ENCODE results near the gene KIF2C. TPM values are rescaled to one million over a fixed set of nuclear protein-coding genes. Genes with fewer than 3 reads are reported as not detected.
"Not testable (repeated sequence)": the region's sequence is repeated elsewhere in the genome, so short reads cannot be mapped to it uniquely, and the experiment has no call there.

The KIF2C gene
- total and polyA plus RNA-seq, 4 experiments from 2014 or later: 0.16 to 1.5 (median 1.4) TPM; not detected in 1

DNA sequence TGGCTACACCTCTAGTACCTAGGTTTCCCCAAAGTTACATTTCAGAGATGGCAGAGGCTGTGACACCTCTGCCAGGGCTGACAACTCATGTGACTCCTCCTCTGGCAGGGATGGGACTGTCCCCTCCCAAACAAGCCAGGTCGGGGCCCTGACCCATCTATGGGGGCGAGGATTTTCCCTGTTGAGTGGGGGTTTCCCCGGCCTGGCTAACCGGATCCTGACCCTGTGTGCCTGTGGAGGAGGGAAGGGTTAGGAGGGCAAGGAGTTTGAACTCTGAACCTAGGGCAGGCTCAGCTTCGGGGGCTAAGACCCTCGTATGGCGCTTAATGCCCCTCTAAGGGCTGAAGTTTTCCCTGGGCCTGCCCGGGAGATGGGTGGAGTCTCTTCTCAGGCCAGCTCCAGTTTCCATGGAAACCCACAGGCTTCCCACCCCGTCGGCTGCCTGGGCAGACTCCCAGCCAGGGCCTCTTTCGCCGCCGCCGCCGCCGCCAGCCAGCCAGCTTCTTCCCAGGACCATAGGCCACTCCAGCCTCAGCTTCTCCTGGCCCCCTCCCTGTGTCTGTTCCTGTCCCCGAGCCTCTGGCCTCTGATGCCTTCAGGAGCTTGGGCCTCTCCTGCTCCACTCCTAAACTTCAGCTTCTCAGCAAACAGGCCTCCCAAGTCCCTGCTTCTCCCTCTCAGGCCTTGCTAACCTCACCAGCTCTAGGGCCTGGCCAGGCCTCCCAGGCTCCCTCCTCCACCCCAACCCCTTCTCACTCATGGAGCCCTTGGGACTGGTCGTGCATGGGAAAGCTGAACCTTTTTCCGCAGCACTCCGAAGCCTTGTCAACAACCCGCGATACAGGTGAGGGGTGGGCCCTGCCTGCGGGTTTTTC, 68.7 kb downstream of the KIF2C start, which contains the start of gene BTBD19:
Gene BTBD19 (plus strand): TSS at position 461 of the 875 bp plus-strand sequence. CDS start 298 bp downstream, at position 759.
- Mint-ChIP-seq H3K27ac (peak within 1 kb of the TSS; percentile 98 to 100 (median 99)), H3K4me1 (peaks cover 50 to 89% (median 68%) of the 10 kb centered on the region in 4 donors), H3K4me3 (peak within 1 kb of the TSS; percentile 74 to 87 (median 81)), H3K36me3 (peaks cover 21 to 52% of the 10 kb centered on the region in 2 donors), H3K9me3 (peaks cover 0 to 10% (median 0%) of the 10 kb centered on the region in 8 donors), H3K27me3 (no peaks in the 10 kb centered on the region)
- DNase-seq: peak in 4 of 5 donors; percentile 24 to 89 (median 34)
- intact Hi-C loops (cut with micrococcal nuclease): loop anchor here (5.0 to 10.0 kb wide), 2 partner anchors 76 to 777 kb away; partner anchors contain the start of genes NASP and RNU5D-1
- ChIA-PET POLR2A (ENCODE audit: partially characterized antibody) (interaction anchor here (0.6 to 22.2 kb wide), 21 partner anchors 3 to 879 kb away, joined by 3 to 1564 read pairs (median 15); partner anchors contain the start of genes ARMH1, BEST4, BTBD19 and CCDC163), CTCF (ENCODE audit: partially characterized antibody) (interaction anchor here (0.7 to 13.0 kb wide), 12 partner anchors 8 to 204 kb away, joined by 3 to 174 read pairs (median 7); partner anchors contain the start of genes HECTD3, PLK3, RNU5D-1 and UROD)
- peak within 1 kb of the TSS; percentile 98 for H3K27ac ChIP-seq (ENCODE audit: low read depth, low read length)
- H3K9me3 ChIP-seq (ENCODE audit: control insufficient read depth in 1 of 2, low read length in 2 of 2): no peaks in the 10 kb centered on the region
- H3K36me3 ChIP-seq (ENCODE audit: insufficient read depth, low read length): peaks cover 27% of the 10 kb centered on the region
- peaks cover 89% of the 10 kb centered on the region for H3K4me1 ChIP-seq (ENCODE audit: insufficient read depth, low read length)
- peak within 1 kb of the TSS; percentile 41 to 57 for H3K4me3 ChIP-seq (ENCODE audit: low read length in 2 of 2)
- H3K27me3 ChIP-seq (ENCODE audit: insufficient read depth, low read length): no peaks in the 10 kb centered on the region

DNA sequence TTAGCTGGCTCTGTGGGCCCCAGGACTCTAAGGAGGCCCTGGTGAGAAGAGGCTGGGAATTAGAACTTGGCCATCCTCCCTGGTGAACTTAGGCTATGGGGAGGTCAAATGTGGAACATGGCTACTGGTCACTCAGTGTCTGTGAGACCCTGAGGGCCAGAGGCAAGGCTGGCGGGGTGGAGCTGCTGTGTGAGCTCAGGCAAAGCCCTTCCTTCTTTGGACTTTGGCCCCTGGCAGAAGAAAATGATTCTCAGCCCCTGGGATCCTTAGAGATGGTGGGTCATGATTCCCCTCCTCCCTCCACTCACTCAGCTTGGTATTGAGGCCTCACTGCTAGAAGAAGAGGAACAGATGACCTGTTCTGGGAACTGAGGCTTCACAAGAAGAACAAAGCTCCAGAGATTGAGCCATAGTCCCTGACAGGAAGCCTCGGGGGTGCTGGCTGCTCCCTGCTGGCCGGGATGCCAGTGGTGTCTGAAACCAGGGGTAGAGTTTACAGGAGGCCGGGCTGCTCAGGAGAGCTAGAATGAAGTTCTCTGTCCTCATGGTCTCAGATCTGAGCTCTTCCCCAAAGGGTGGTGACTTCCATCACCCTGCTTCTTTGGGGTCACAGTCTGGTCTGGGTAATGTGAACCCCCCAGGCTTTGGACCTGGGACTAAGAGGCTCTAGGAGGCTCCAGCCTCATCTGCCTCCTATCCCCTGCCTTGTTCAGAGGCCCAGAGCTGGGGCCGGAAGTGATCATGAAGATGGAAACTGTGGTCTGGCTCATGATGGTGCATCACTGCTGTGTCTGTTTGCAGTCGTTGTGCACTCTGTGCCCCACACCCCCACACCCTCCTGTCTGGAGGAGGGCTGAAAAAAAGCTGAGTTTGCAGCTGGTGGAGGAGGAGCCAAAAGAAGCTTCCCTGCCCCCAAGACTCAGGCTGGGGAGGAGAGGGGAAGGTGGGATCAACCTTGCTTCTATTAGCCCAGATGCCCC, 69.6 kb downstream of the KIF2C start:
- Mint-ChIP-seq H3K36me3 (peaks cover 16 to 46% of the 10 kb centered on the region in 2 donors), H3K27me3 (no peaks in the 10 kb centered on the region), H3K9me3 (peaks cover 0 to 7% (median 0%) of the 10 kb centered on the region in 8 donors), H3K4me3 (peak overlapping the region; percentile 74 to 87 (median 81)), H3K27ac (peak overlapping the region; percentile 98 to 100 (median 99)), H3K4me1 (peaks cover 49 to 88% (median 66%) of the 10 kb centered on the region in 4 donors)
- H3K27ac ChIP-seq (ENCODE audit: low read depth, low read length): peak overlapping the region; percentile 98
- peaks cover 87% of the 10 kb centered on the region for H3K4me1 ChIP-seq (ENCODE audit: insufficient read depth, low read length)
- CTCF ChIA-PET (ENCODE audit: partially characterized antibody): interaction anchor here (0.7 to 13.0 kb wide), 16 partner anchors 9 to 203 kb away, joined by 3 to 174 read pairs (median 6); partner anchors contain the start of genes HECTD3, PLK3, RNU5D-1 and RPS8
- POLR2A ChIA-PET (ENCODE audit: partially characterized antibody): interaction anchor here (0.9 to 22.2 kb wide), 23 partner anchors 4 to 878 kb away, joined by 3 to 1564 read pairs (median 5); partner anchors contain the start of genes ARMH1, BEST4, BTBD19 and CCDC163
- H3K9me3 ChIP-seq (ENCODE audit: control insufficient read depth in 1 of 2, low read length in 2 of 2): no peaks in the 10 kb centered on the region
- no peaks in the 10 kb centered on the region for H3K27me3 ChIP-seq (ENCODE audit: insufficient read depth, low read length)
- H3K4me3 ChIP-seq (ENCODE audit: low read length in 2 of 2): peak overlapping the region; percentile 6 to 41
- H3K36me3 ChIP-seq (ENCODE audit: insufficient read depth, low read length): peaks cover 18% of the 10 kb centered on the region
- peak; percentile 89 to 97 (median 92) for DNase-seq
- intact Hi-C loops (cut with micrococcal nuclease): loop anchor here (1.0 to 10.0 kb wide), 4 partner anchors 8 to 776 kb away; partner anchors contain the start of genes NASP and RNU5D-1

DNA sequence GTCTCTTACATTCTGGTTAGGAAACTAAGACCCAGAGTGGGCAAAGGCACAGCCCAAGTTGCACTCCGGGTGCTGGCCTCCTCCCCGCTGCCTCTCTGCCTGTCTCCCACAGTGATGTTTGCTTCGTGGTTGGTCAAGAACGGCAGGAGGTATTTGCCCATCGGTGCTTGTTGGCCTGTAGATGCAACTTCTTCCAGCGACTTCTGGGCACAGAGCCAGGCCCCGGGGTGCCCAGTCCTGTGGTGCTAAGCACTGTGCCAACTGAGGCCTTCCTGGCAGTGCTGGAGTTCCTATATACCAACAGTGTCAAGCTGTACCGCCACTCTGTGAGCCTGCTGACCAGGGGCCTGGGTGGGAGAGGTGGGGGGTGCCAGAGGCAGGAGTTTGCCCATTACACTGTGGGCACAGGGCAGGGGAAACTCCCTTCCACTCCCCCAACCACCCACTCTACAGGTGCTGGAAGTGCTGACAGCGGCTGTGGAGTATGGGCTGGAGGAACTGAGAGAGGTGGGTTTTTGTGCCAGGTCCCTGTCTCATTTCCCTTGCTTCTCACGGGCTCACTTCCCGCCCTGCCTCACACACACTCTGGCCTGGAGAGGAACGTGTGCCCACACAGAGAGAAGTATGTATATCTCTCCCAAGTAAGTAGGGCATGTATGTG, 70.6 kb downstream of the KIF2C start:
- Mint-ChIP-seq H3K4me3 (peak overlapping the region in 6 of 8 donors; percentile 68 to 87 (median 80)), H3K4me1 (peaks cover 52 to 87% (median 69%) of the 10 kb centered on the region in 4 donors), H3K27ac (peak overlapping the region; percentile 98 to 100 (median 99)), H3K9me3 (peaks cover 0 to 11% (median 0%) of the 10 kb centered on the region in 8 donors), H3K27me3 (no peaks in the 10 kb centered on the region), H3K36me3 (peaks cover 13 to 36% of the 10 kb centered on the region in 2 donors)
- ChIA-PET CTCF (ENCODE audit: partially characterized antibody) (interaction anchor here (1.0 to 13.0 kb wide), 10 partner anchors 10 to 80 kb away, joined by 3 to 174 read pairs (median 9); partner anchors contain the start of genes PLK3, RNU5D-1 and RPS8), POLR2A (ENCODE audit: partially characterized antibody) (interaction anchor here (1.0 to 22.2 kb wide), 17 partner anchors 5 to 877 kb away, joined by 3 to 1564 read pairs (median 18); partner anchors contain the start of genes BEST4, BTBD19, CCDC163 and DYNLT4)
- Histone ChIP-seq H3K27me3 (ENCODE audit: insufficient read depth, low read length) (no peaks in the 10 kb centered on the region), H3K36me3 (ENCODE audit: insufficient read depth, low read length) (peaks cover 11% of the 10 kb centered on the region), H3K4me3 (ENCODE audit: low read length in 2 of 2) (peak overlapping the region in 1 of 2 donors; percentile 13), H3K9me3 (ENCODE audit: control insufficient read depth in 1 of 2, low read length in 2 of 2) (no peaks in the 10 kb centered on the region), H3K27ac (ENCODE audit: low read depth, low read length) (peak overlapping the region; percentile 98), H3K4me1 (ENCODE audit: insufficient read depth, low read length) (peaks cover 91% of the 10 kb centered on the region)
- DNase-seq: peak in 3 of 5 donors; percentile 32 to 67 (median 35)
- intact Hi-C loops (cut with micrococcal nuclease): no loop called here

DNA sequence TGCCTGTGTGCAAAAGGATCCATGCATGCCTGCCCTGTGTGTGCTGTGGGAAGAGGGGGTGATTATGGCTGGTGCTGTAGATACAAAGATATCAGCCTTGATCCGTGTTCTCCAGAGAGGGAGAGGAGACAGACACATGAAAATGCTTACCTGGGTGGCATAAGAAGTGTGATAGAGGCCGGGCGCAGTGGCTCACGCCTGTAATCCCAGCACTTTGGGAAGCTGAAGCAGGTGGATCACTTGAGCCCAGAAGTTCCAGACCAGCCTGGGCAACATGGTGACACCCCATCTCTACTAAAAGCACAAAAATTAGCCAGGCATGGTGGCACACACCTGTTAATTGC, 71.1 kb downstream of the KIF2C start:
- intact Hi-C loops (cut with micrococcal nuclease); H3K36me3 ChIP-seq (ENCODE audit: insufficient read depth, low read length); H3K9me3 ChIP-seq (ENCODE audit: control insufficient read depth in 1 of 2, low read length in 2 of 2); H3K27me3 ChIP-seq (ENCODE audit: insufficient read depth, low read length); H3K27me3 Mint-ChIP-seq: not testable (repeated sequence)
- Mint-ChIP-seq H3K4me1 (peaks cover 50 to 89% (median 70%) of the 10 kb centered on the region in 4 donors), H3K4me3 (peak overlapping the region in 6 of 8 donors; percentile 43 to 80 (median 70)), H3K9me3 (peaks cover 0 to 11% (median 0%) of the 10 kb centered on the region in 8 donors), H3K27ac (peak overlapping the region; percentile 98 to 100 (median 99)), H3K36me3 (peaks cover 8 to 31% of the 10 kb centered on the region in 2 donors)
- peak overlapping the region in 1 of 2 donors; percentile 13 for H3K4me3 ChIP-seq (ENCODE audit: low read length in 2 of 2)
- DNase-seq: peak in 2 of 5 donors; percentile 15 to 27
- peaks cover 88% of the 10 kb centered on the region for H3K4me1 ChIP-seq (ENCODE audit: insufficient read depth, low read length)
- H3K27ac ChIP-seq (ENCODE audit: low read depth, low read length): peak overlapping the region; percentile 98
- POLR2A ChIA-PET (ENCODE audit: partially characterized antibody): interaction anchor here (0.6 to 22.2 kb wide), 8 partner anchors 6 to 201 kb away, joined by 3 to 1564 read pairs (median 75); partner anchors contain the start of genes BTBD19, DYNLT4, HECTD3 and PLK3
- CTCF ChIA-PET (ENCODE audit: partially characterized antibody): interaction anchor here (3.0 to 13.0 kb wide), 5 partner anchors 10 to 81 kb away, joined by 15 to 174 read pairs (median 25); partner anchors contain the start of genes PLK3 and RNU5D-1

DNA sequence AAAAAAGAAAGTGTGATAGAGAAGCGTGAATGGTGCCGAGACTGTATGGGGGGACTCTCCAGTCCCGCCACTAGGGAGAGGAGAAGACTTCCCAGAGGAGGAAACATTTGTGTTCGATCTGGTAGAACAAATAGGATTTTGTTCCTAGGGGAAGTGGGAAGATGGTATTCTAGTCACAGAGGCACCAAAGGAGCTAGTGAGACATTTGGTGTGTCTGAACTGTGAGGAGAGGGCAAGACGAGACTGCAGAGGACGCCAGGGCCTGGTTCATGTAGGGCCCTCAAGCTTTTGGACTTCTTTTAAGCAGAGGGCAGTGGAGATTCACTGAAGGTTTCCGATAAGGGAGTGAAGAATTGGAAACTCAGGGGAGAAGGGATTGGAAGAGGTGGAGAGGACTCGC, 71.6 kb downstream of the KIF2C start:
- DNase-seq: peak in 1 of 5 donors; percentile 5
- H3K27me3 Mint-ChIP-seq: no peaks in the 10 kb centered on the region
- ChIA-PET POLR2A (ENCODE audit: partially characterized antibody) (interaction anchor here (0.6 to 22.2 kb wide), 7 partner anchors 6 to 200 kb away, joined by 3 to 1564 read pairs (median 98); partner anchors contain the start of genes BTBD19, DYNLT4, HECTD3 and PLK3), CTCF (ENCODE audit: partially characterized antibody) (interaction anchor here (3.8 to 13.0 kb wide), 3 partner anchors 9 to 81 kb away, joined by 22 to 174 read pairs (median 25); partner anchors contain the start of genes PLK3 and RNU5D-1)
- peak overlapping the region in 7 of 8 donors; percentile 26 to 80 (median 68) for H3K4me3 Mint-ChIP-seq
- H3K27ac Mint-ChIP-seq: peak overlapping the region; percentile 98 to 100 (median 99)
- peaks cover 50 to 89% (median 71%) of the 10 kb centered on the region in 4 donors for H3K4me1 Mint-ChIP-seq
- no peaks in the 10 kb centered on the region for H3K9me3 ChIP-seq (ENCODE audit: control insufficient read depth in 1 of 2, low read length in 2 of 2)
- peak overlapping the region; percentile 98 for H3K27ac ChIP-seq (ENCODE audit: low read depth, low read length)
- H3K36me3 ChIP-seq (ENCODE audit: insufficient read depth, low read length): peaks cover 6% of the 10 kb centered on the region
- H3K4me3 ChIP-seq (ENCODE audit: low read length in 2 of 2): no peak overlapping the region
- peaks cover 7 to 31% of the 10 kb centered on the region in 2 donors for H3K36me3 Mint-ChIP-seq
- peaks cover 84% of the 10 kb centered on the region for H3K4me1 ChIP-seq (ENCODE audit: insufficient read depth, low read length)
- peaks cover 0 to 11% (median 0%) of the 10 kb centered on the region in 8 donors for H3K9me3 Mint-ChIP-seq
- no peaks in the 10 kb centered on the region for H3K27me3 ChIP-seq (ENCODE audit: insufficient read depth, low read length)
- intact Hi-C loops (cut with micrococcal nuclease): no loop called here
